ENCODE results near the gene SPACA7.

DNA sequence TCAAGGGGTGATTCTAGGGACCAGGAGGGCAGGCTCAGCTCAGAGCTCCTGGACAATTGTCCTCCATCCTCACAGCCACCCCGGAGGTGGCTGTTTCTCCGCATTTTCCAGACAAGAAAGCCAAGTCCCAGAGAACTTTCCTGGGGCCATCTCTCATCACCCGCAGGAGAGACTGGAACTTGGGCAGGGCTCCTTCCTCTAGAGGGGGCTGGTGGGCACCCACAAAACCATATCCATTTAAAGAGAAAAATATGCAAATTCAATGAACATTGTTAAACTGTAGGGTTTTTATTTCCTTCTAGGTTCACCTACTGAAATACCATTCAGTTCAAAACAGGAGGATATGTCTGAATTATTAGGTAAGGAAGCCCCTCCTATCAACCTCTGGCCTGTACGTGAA is 16.6 kb downstream of the SPACA7 start:
- TF ChIP-seq RAD21 (conservative IDR thresholded peaks at IDR 0.05) (no peak), CTCF (IDR thresholded peaks at IDR 0.05; ENCODE audit: poor library complexity, severe bottlenecking) (no peak), EZH2 (IDR thresholded peaks at IDR 0.05; ENCODE audit: borderline replicate concordance, insufficient read depth, low read length, poor library complexity, severe bottlenecking) (no peak), EP300 (conservative IDR thresholded peaks at IDR 0.05; ENCODE audit: poor library complexity, severe bottlenecking) (no peak), TAF1 (IDR thresholded peaks at IDR 0.05; ENCODE audit: low read depth) (no peak), POLR2AphosphoS5 (IDR thresholded peaks at IDR 0.05) (no peak), MXI1 (conservative IDR thresholded peaks at IDR 0.05; ENCODE audit: poor library complexity, severe bottlenecking) (no peak), REST (IDR thresholded peaks at IDR 0.05; ENCODE audit: borderline replicate concordance) (no peak), SMC3 (conservative IDR thresholded peaks at IDR 0.05; ENCODE audit: poor library complexity) (no peak)
